ENCODE measurements around the gene MNS1.

DNA sequence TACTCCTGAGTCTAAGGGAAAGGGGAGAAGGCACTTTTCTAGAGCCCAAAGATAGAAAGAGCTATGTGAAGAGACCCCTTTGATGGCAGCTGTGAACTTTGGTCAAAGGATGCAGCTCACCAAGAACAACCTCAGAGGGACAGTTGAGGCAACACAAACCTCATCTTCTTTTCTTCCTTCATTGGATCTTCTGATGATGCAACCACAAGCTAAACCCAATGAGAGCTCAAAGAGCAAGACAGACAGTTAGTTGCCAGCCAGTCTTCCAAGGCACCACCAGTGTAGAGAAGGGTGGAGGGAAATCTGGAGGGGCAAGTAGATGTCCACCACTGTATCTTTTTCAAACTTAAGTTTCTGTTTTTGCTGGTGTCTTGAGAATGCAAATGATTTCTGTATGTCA is 10.4 kb upstream of the MNS1 start:
- TF ChIP-seq ZEB2 (IDR thresholded peaks at IDR 0.05): no peak
- TF ChIP-seq ELF1 (tag; IDR thresholded peaks at IDR 0.05): no peak
- no peak for TF ChIP-seq SIN3A (IDR thresholded peaks at IDR 0.05; ENCODE audit: borderline replicate concordance in 2 of 2, control insufficient read depth in 1 of 2, low read depth in 2 of 2, low read length in 2 of 2)
- TF ChIP-seq SMAD1 (IDR thresholded peaks at IDR 0.05; ENCODE audit: low read depth, low read length, partially characterized antibody): no peak
- TF ChIP-seq, protein P1, sequence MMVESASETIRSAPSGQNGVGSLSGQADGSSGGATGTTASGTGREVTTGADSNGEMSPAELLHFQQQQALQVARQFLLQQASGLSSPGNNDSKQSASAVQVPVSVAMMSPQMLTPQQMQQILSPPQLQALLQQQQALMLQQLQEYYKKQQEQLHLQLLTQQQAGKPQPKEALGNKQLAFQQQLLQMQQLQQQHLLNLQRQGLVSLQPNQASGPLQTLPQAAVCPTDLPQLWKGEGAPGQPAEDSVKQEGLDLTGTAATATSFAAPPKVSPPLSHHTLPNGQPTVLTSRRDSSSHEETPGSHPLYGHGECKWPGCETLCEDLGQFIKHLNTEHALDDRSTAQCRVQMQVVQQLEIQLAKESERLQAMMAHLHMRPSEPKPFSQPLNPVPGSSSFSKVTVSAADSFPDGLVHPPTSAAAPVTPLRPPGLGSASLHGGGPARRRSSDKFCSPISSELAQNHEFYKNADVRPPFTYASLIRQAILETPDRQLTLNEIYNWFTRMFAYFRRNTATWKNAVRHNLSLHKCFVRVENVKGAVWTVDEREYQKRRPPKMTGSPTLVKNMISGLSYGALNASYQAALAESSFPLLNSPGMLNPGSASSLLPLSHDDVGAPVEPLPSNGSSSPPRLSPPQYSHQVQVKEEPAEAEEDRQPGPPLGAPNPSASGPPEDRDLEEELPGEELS (CRISPR knock-in tag; IDR thresholded peaks at IDR 0.05; ENCODE audit: borderline replicate concordance): no peak

All from K562 (cell line).